Measurements from ENCODE around the gene MRPS18B.

DNA sequence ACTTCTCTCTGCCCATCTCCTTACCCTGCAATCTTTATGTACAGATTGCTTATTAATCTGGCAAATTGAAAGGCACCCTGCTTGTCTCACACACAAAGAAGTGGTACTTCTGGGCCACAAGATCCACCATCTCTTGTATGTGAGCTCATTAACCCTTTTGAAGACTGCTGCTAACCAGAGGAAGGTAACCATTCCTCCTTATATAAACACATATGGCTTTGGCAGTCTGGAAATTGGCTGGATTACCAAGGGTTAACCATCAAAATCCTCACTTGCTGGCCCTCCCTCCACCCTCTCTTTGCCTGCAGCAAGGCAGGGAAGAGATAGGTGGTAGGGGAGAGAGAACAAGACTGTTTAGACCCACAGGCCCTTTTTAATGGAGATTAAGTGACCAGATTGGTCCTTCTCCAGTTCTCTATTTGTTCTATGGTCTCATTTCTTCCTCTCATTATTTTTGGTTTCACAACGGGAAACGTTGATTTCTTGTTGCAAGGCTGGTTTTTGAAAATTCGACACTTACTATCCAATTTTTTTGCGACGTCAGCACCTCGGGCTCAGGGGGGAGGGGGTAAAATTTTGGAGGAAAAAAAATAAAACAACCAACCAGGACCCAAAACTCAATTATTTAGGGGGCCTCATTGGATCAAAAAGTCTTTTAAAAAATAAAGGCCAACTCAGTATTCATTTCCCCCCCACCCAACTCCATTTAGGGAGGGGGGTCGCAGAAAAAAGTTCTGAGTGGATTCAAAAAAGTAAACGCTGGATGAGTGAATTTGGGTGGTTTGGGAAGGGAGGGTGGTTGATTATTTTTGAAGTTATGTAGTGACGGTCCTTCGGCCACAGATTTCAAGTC lies 1.5 kb upstream of the MRPS18B start:
- TF ChIP-seq, protein P1, sequence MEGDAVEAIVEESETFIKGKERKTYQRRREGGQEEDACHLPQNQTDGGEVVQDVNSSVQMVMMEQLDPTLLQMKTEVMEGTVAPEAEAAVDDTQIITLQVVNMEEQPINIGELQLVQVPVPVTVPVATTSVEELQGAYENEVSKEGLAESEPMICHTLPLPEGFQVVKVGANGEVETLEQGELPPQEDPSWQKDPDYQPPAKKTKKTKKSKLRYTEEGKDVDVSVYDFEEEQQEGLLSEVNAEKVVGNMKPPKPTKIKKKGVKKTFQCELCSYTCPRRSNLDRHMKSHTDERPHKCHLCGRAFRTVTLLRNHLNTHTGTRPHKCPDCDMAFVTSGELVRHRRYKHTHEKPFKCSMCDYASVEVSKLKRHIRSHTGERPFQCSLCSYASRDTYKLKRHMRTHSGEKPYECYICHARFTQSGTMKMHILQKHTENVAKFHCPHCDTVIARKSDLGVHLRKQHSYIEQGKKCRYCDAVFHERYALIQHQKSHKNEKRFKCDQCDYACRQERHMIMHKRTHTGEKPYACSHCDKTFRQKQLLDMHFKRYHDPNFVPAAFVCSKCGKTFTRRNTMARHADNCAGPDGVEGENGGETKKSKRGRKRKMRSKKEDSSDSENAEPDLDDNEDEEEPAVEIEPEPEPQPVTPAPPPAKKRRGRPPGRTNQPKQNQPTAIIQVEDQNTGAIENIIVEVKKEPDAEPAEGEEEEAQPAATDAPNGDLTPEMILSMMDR (IDR thresholded peaks at IDR 0.05): no peak
- TF ChIP-seq POLR2A (IDR thresholded peaks at IDR 0.05) (peak in 3 of 4 donors; percentile 7 to 32 (median 18)), EP300 (IDR thresholded peaks at IDR 0.05) (no peak)

Data from upper lobe of left lung (tissue), 4 donors.